Activated CD4-positive, alpha-beta T cell treated with anti-CD3 and anti-CD28 coated beads for 48 hours (primary cell): ENCODE measurements around the gene RCN1.
"Not testable (repeated sequence)": the region's sequence is repeated elsewhere in the genome, so short reads cannot be mapped to it uniquely, and the experiment has no call there.

Source experiments
- DNase-seq: peaks from one replicate; pipeline ENCODE4 v3.0.0-alpha.2; 2020

Gene RCN1

DNA sequence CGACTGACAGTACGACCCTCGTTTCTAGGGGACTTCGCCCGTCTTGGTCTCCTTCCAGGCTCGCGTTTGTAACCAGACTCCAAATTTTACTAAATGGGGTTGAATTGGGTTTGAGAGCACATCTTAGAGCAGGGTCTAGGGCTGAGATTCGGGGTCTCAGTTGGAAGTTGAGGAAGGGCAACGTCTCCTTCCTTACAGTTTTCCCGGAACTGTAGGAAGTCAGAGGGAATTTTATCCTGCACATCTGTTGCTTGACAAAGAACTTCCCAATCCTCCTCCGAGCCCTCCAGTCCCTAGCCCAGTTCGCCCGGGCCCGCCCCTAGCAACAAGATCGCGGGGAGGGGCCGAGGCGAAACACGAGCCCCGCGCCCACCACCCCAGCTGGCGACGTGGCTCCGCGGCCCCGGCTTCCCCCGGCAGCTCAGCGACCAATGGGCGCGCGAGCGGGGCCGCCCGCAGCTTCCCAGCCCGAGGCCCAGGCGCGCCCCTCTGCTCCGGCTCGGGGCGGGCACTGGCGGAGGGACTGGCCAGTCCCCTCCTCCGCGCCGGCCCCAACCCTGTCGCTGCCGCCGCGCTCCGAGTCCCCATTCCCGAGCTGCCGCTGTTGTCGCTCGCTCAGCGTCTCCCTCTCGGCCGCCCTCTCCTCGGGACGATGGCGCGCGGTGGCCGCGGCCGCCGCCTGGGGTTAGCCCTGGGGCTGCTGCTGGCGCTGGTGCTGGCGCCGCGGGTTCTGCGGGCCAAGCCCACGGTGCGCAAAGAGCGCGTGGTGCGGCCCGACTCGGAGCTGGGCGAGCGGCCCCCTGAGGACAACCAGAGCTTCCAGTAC lies at the start of gene RCN1:
Gene RCN1 (plus strand): TSS at position 530 of the 826 bp plus-strand sequence. CDS start 123 bp downstream, at position 653.
- peak; percentile 55 for DNase-seq

DNA sequence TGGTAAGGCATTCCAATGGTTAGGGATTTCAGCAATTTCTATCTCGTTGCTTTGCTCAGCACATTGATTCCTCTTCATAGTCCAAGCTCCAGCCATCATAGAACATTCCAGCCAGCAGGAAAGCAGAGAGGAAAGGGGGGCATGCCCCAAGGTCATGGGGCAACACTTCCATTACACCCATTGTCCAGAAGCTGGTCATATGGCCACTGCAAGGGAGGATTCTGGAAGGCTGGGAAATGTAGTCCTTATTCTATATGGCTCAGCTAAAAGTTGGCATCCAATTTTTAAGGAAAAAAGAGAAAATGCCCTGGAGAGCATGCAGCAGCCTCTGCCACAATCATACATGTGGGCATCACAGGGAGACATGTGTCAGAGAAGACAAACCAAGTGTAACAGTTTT lies 47.1 kb upstream of the RCN1 start:
- DNase-seq, result no peak

DNA sequence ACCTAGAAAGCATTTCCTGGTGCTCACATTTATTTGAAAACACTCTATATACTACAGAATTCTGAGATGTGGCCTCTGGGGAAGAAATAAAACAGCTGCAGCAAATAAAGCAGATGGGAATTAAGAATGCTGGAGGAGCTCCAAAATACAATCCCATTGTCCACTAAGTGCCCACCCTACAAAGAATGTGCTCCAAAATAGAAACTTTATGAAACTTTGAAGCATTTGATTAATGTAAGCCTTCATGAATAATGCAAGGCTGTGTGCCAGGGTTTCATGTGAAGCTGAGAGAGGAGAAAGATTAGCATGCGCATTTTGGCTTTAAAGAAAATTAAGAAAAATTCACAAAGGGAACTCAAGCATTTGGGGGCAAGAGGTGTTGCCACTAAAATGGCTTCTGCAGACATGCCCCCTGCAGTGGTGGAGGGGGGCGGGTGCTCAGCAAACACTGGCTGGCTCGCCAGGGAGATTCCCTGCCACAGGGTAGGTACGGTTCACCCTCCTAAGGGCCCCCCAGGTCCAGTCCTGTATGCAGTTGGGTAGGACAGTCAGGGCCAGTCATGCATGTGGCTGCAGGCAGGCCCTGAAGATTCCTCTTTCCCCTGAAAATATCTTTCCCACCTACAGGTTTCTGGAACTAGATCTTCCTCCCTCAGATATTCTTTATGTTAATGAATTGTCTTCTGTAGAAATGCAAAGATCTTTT lies 46.6 kb upstream of the RCN1 start:
- DNase-seq, result no peak

DNA sequence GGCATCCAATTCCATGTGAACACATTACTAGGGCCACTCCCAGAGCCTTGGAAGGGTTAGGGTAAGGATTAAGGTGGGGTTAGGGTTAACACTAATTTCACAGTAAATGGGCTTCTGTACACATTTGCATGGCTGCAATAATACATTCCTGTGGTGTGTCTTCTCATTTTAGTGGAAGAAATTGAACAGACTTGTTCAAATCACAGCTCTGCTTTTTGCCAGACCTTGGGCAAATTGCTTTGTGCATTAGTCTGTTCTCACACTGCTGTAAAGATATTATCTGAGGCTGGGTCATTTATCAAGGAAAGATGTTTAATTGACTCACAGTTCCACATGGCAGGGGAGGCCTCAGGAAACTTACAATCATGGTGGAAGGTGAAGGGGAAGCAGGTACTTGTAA lies 45.4 kb upstream of the RCN1 start:
- DNase-seq, result no peak

DNA sequence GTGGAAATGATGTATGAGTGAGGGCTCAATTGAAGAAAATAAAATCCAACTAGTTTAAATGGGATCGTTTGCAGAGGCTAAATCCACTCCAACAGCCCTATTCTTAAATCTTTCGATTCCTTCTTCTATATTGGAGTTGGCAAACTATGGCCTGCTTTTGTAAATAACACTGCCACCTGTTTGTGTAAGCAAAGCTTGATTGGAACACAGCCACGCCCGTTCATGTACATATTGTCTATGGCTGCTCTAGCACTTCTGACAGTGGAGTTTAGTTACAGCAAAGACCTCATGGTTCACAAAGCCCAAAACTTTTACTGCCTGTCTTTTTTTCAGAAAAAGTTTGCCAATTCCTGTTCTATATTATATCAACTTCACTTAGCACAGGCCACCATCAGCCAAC lies 40.6 kb upstream of the RCN1 start:
- DNase-seq, result no peak

DNA sequence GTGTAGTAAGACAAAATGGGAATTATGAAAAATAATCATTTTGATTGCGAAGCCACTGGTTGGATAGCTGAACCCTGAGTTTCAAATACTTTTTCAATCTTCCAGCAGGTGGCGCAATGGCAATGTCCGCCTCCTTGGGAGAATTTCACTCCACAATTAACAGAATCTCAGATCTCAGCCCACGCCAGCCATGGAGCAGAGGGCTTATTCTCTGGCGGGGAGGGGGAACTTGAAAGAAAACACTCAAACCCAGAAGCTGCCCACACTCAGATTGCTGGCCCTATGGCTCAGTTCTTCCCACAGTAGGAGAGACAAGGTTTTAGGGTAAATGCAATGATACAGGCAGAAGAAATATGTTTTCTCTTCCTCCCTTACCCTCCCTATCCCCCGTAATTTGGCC lies 38.7 kb upstream of the RCN1 start:
- DNase-seq, result peak; percentile 63

DNA sequence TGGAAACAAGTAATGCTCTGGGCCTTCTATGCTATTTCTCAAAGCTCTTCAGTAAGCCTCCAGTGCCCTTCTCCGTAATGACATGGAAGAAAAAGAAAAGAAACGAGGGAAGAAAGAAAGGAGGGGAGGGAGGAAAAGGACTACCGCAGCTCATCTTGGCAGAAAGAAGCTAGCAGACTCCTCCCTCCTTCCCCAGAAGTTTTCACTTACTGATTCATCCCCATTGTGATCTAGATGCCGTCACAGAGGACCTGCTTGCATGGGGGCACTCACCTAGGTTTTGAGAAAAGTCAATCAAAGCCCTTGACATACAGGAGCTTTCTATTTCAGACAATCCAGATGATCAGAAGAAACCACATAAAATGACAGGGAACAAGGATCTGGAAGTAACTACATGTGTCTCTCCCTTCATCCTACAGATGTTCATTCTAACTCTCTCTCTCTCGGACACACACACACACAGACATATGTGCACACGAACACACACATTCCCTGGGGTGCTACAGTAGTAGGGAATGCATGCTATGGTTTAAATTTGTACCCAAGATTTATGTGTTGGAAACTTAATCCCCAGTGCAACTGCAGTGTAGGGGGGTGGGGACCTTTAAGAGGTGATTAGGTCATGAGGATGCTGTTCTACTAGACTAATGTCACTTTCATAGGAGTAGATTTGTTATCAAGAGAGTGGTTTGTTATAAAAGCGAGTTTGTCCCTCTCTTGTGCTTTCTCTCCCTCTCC lies 37.6 kb upstream of the RCN1 start:
- DNase-seq, result no peak

DNA sequence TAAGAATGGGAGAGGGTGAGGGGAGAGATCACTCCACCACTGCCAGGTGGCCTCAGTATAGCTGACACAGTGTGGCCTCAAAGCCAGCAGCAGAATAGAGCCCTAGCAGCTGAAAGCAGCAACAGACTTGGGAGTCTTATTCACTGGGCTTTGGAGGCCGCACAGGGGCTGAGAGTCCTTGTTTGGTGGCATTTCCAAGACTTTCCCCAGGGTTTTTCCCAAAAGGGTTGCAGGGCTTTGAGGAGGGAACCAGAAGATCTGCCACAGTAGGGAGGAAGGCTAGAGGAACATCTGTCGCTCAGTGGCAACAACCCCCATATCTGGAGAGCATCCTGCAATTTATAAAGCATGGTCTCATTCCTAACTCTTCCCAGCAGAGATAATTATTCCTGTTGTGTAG lies 35.0 kb upstream of the RCN1 start:
- DNase-seq, result no peak

DNA sequence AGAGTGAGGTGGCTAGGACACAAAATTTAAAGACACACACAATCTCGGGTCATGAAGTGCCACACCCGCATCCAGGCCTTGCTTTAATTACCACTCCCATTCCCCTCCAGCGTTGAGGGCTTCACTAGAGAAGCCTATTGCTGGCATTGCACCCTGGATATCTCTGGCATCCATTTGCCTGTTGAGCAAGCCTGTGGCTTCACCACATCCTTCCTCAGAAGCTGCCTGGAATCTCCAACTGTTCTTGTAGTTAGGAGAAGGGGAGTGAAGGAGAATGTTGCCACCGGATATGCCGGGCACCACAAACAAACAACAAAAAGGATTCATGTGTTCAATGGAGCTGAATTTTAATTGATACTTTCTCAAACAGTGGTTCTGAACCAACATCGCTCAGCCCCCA lies 34.4 kb upstream of the RCN1 start:
- no peak for DNase-seq

DNA sequence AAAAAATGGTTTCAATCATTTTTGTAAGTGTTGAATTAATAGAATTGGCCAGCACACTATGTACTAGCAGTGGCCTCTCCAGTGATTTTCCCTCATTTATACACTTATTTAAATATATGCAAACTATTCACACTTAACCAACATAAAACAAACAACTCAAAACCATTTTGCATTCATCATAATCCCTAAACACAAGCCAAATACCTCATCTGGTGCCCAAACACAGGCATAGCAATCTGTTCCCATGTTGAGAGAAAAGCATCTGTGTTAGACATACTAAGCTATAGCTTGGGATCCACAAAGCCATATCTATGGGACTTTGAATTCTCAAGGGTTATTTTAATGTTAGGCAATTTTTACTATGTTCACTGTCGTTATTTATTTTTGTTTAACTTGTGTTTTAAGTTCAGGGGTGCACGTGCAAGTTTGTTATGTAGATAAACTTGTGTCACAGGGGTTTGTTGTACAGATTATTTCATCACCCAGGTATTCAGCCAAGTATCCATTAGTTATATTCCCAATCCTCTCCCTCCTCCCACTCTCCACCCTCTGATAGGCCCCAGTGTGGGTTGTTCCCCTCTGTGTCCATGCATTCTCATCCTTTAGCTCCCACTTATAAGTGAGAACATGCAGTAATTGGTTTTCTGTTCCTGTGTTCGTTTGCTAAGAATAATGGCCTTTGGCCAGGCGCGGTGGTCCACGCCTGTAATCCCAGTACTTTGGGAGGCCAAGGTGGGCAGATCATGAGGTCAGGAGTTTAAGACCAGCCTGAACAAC lies 31.0 kb upstream of the RCN1 start:
- DNase-seq, result no peak

DNA sequence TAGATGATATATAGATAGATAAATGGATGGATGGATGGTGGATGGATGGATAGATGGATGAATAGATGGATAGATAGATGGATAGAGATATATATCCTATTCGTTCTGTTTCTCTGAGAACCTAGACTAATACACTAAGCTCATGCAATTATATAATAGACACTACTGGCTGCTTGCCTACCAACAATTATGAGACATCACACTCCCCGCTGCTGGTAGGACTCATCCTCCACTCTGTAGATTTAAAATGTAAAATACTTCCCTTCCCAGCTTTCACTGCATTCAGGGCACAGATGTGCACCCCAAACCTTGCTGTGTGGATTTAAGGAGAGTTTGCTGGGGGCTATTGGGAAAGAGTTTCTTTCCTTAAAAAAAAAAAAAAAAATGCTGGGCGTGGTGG lies 28.3 kb upstream of the RCN1 start:
- no peak for DNase-seq

DNA sequence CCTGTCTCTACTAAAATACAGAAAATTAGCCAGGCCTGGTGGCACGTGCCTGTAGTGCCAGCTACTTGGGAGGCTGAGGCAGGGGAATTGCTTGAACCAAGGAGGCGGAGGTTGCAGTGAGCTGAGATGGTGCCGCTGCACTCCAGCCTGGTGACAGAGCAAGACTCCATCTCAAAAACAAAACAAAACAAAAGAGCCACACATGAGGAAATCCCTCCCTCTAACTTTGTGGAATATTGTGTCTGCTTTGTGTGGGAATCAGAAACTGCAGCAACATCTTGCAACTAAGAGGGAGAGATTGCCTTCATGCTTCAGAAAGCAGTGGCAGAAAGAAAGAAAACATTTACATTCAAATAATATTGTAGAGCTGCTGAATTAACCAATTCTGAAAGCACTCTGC lies 27.8 kb upstream of the RCN1 start:
- not testable (repeated sequence) for DNase-seq

DNA sequence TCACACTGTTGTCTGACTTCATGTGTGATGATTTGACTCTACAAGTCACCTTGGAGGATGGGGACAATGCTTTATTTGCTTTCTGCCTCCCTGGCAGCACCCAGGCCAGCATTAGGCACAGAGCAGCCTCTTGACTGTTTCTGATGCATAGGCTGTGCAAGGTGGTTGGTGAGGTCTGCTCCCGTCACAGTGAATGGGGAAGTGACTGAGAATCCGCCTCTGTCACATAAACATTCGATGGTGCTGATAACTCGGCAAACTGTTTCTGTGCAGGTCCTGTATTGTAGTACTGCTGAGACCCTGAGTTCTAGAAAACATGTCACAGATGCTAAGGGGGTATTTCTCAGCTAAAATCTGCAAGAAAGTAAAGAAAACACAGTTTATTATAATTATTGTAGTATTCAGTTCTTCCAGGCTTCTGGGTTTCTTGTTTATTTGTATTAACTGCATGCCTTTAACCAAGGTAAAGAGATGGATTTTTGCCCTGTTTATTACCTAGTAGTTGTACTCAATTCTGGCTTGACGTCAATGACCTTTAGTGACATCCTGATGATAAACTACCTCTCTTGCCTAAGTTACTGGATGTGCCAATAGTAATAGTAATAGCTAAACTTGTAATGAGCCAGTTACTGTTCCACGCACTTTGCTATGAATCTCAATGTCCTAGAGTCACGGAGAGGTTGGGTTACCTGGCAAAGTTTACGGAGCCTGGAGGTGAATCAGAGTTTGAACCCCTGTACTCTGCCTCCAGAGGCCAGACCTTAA lies 24.8 kb upstream of the RCN1 start:
- DNase-seq, result no peak

DNA sequence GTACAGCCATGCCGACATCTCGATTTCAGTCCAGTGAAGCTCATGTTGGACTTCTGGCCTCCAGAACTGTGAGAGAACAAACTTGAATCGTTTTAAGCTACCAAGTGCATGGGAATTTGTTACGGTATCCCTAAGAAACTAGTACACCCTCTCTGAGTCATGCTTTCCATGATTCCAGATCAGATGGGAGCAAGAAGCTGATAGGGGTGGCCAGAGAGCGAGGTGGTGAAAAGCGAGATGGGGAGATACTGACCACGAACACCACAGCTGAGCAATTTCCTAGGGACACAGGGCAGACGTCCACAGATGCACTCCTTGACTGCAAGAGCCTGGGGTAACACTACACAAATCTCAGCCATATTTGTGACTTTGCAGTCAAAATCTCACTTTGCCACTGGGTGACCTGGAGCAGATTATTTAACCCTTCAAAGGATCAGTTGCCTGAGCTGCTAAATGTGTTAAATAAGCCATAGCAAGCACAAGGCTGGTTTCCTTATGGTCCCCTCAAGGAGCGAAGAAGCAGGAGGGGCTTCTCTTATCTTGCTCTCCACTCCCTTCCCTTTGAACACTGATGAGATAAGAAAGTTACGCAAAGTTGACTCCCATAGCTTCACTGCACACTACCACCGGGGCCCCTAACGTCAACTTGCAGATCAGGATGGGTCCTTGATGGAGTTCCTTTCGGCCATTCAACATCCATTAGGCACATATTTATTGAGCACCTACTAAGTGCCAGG lies 22.6 kb upstream of the RCN1 start:
- DNase-seq, result no peak

DNA sequence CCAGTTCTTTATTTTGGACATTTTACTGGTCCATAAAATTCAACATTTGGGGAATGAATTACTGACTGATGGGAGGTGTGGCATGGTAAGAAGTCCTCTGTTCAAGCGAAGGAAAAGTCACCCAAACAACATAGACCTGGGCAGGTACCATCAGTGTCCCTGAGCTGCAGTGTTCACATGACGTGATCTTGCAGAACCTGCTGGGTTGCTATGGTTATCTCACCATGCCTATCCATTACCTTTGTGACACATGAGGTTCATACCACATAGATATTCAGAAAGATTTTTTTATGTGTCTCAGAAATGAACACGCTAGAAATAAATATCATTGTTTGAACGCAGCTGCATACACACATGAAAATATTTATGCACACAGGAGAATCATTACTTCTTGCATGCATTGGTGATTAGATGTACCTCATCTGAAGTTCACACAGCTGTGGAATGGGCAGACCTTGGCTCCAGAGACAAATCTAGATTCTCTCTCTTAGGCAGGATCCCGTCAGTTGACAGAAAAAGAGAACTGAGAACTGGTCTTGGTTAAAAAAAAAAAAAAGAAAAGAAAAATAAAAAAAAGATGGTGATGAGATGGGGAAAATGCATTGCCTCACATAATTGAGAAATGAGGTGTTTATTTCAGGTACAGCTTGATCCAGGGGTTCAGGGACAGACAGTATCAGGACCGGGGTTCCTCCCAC lies 21.4 kb upstream of the RCN1 start:
- no peak for DNase-seq

DNA sequence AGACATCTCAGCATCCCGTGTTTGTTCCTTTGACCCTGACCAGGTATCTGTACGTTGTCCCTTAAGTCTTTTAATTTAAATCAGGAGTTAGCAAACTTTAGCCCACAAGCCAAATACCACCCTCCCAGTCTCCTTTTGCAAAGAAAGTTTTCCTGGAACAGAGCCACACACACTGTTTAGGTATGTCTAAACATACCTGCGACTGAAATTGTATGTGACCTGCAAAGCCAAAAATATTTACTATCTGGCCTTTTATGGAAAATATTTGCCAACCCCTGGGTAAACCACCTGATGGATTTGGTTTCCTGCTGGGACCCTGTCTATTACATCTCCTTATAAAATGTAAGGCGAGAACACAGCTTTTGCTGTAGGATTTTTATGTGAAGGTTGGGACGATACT lies 20.2 kb upstream of the RCN1 start:
- DNase-seq, result no peak

DNA sequence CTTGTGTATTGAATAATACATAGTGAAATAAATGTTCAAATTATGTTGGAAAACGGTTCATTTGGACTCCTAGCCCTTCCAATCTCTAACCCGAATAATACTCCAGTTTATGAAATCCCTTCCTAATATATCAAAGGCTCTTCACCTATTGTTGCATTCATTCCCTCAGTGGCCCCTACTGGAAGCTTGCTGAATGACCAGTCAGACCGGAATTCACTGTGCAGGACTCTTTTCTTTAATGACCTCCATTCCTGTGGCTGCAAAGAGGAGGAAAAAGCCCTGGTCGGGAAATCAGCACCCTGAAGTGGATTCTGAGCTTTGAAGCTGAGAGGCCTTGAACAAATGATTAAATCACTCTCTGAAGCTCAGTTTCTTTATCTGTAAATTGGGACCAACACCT lies 19.1 kb upstream of the RCN1 start:
- DNase-seq, result no peak

DNA sequence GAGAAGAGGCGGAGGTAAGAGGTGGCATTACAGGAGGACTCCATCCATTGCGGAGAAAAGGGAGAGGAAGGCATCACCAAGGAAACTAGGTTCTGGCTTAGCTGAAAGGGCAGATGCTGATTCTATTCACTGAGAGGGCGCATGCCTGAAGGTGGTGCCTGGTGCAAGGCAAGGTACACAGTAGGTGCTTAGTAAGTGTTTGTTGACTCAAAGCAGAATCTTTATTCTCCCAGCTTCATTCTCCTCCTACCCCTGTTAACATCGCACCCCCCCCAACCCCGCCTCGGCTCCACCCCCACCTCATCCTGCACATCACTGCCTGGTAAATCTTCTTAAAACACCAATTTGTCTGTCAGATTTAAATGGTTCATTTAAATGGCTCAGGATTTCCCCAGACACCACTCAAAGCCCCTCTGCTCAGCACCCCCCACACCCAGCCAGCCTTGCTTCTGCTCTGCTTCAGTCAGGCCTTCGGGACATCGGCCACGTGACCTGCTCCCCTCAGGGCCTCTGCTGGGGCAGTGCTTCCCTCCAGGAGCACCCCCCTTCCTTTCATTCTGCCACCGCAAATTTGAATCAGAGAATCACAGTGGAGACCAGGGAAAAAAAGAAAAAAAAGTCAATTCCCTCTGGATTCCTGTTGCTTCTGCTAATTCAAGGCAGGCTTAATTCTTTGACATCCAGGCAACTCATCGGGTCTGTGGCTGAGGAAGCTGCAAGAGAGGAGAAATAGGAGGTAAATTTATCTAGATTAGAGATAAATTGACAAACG lies 17.8 kb upstream of the RCN1 start:
- no peak for DNase-seq

DNA sequence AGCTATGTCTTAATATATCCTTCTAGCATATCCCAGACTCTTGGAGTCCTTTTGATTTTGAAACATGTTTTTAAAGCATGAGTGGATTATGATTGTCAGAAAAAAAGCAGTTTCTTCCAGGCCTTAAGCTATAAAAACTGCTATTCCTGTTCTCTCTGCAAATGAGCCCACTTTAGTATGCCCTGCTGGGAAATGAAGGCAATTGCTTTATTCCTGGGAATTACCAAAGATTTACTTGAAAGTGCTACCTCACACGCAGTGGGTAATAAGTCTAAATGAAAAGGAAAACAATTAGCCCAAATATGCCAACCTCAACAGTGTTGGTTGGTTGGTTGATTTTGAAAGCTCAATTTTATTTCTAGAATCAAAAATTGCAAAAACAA lies 17.2 kb upstream of the RCN1 start:
- DNase-seq, result no peak

DNA sequence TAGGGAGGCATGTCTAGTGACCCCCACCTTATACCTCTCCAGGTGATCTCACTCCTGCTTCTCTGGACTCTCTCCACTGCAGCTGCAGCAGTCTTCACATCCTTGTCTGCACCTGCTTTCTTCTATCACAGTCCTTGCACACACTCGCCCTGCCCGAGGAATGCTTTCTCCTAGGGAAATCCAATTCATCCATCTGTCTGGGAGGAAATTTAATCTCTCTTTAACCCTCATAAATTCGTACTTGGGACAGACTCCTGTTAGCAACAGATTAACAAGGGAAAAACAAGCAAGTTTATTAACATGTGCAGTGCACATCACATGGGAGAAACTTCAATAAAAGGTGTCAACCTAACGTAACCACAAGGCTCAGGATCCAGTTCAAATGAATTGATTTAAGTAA lies 11.3 kb upstream of the RCN1 start:
- DNase-seq, result no peak
